Measurements from ENCODE around the gene GGNBP2.

DNA sequence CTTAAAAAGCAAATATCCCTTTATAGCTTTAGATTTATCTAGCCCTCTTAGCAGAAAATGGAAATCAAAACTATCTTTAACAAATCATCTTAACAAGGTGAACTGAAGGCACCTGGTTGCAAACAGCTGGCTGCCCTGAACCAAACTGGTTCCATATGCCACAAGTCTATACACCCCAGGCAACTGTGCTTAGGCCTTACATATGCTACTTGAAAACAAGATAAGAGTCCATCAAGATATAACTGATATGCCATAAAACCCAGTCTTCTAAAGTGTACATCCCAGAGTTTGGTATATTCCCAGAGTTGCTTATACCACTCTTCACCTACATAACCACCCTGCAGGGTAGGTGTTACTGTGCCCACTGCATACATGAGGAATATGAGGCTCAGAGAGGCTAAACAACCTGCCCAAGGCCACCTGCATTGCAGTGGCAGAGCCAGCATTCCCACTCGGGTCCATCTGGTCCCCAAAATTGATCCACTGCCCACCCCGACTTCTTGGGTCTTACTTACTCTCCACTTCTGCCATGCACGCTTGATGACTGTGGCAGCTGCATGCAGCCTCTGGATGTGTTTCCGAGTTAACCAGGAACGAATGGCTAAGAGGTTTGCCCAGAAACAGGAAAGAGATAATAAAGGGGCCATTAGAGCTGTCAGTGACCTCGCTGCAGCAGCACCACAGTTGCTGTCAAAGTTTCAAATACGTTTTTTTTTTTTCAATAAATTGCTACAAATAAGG, 46.0 kb upstream of the GGNBP2 start:
- no peak for TF ChIP-seq CTCF (IDR thresholded peaks at IDR 0.05; ENCODE audit: low read depth, low read length, poor library complexity, severe bottlenecking)
- no peak for TF ChIP-seq EZH2phosphoT487 (IDR thresholded peaks at IDR 0.05; ENCODE audit: borderline replicate concordance, low read length)

Data from DOHH2 (cell line).